Loucy (cell line): ENCODE measurements around the gene SLC39A5.

ENCODE experiments used
- EZH2phosphoT487 ChIP-seq: fragments of 200-600 bp; IDR thresholded peaks from 2 replicates; pipeline ENCODE4 v1.6.1; 2018; ENCODE audit warnings: antibody characterized with exemption, mild to moderate bottlenecking, moderate library complexity, borderline replicate concordance
- TF ChIP-seq, protein P1 (sequence below): fragments of 200-600 bp; sonication (generic); conservative IDR thresholded peaks from 2 replicates; pipeline ENCODE4 v1.5.1; 2014; ENCODE audit warnings: mild to moderate bottlenecking, antibody characterized with exemption, low read length

DNA sequence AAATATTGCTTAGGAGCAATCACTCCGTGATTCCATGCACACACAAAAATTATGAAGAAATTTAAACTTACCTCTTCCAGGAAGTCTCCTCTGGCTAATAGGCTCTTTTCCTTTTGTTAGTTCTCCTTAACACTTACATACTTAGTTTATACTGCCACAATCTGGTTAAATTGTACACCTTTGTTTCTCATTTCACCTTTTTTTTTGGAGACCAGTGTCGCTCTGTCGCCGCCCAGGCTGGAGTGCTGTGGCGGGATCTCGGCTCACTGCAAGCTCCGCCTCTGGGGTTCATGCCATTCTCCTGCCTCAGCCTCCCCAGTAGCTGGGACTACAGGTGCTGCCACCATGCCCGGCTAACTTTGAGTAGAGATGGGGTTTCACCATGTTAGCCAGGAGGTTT is 30.5 kb downstream of the SLC39A5 start:
- TF ChIP-seq, protein P1, sequence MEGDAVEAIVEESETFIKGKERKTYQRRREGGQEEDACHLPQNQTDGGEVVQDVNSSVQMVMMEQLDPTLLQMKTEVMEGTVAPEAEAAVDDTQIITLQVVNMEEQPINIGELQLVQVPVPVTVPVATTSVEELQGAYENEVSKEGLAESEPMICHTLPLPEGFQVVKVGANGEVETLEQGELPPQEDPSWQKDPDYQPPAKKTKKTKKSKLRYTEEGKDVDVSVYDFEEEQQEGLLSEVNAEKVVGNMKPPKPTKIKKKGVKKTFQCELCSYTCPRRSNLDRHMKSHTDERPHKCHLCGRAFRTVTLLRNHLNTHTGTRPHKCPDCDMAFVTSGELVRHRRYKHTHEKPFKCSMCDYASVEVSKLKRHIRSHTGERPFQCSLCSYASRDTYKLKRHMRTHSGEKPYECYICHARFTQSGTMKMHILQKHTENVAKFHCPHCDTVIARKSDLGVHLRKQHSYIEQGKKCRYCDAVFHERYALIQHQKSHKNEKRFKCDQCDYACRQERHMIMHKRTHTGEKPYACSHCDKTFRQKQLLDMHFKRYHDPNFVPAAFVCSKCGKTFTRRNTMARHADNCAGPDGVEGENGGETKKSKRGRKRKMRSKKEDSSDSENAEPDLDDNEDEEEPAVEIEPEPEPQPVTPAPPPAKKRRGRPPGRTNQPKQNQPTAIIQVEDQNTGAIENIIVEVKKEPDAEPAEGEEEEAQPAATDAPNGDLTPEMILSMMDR, result no peak
- TF ChIP-seq EZH2phosphoT487, result no peak
